MM.1S (cell line): ENCODE measurements around the gene HTRA1.

ENCODE experiments used
- DNase-seq: peaks from one replicate; pipeline ENCODE4 v3.0.0-alpha.2; 2015
- H2AFZ ChIP-seq: fragments of 300-600 bp; sonication (generic); 2 replicates; pipeline ENCODE4 v1.6.0; 2016; ENCODE audit warnings: antibody characterized with exemption, low read length
- H3F3A ChIP-seq: fragments of 300-600 bp; sonication (generic); 2 replicates; pipeline ENCODE4 v1.6.1; 2016; ENCODE audit warnings: mild to moderate bottlenecking, antibody characterized with exemption, low read length, moderate library complexity, mixed read lengths; ENCODE audit not compliant: insufficient read depth
- H3K27ac ChIP-seq: fragments of 300-600 bp; sonication (generic); 2 replicates; pipeline ENCODE4 v1.5.1; 2016; ENCODE audit warnings: mild to moderate bottlenecking, low read length
- H3K27me3 ChIP-seq: fragments of 300-600 bp; sonication (generic); replicated peaks from 2 replicates; pipeline ENCODE4 v1.6.0; 2016; ENCODE audit warnings: low read length; ENCODE audit not compliant: insufficient read depth
- H3K36me3 ChIP-seq: fragments of 300-600 bp; sonication (generic); replicated peaks from 2 replicates; pipeline ENCODE4 v1.6.1; 2016; ENCODE audit warnings: mild to moderate bottlenecking, low read length, mixed read lengths; ENCODE audit not compliant: insufficient read depth
- H3K4me1 ChIP-seq: fragments of 300-600 bp; sonication (generic); 2 replicates; pipeline ENCODE4 v1.6.1; 2016; ENCODE audit warnings: low read length, mixed read lengths
- H3K4me2 ChIP-seq: fragments of 300-600 bp; sonication (generic); 2 replicates; pipeline ENCODE4 v1.6.0; 2016; ENCODE audit warnings: low read depth, low read length
- H3K4me3 ChIP-seq: fragments of 300-600 bp; sonication (generic); 2 replicates; pipeline ENCODE4 v1.5.1; 2016; ENCODE audit warnings: low read length, mixed read lengths
- H3K79me2 ChIP-seq: fragments of 300-600 bp; sonication (generic); 2 replicates; pipeline ENCODE4 v1.6.1; 2016; ENCODE audit warnings: mixed run types, low read length, mixed read lengths
- H3K9ac ChIP-seq: fragments of 300-600 bp; sonication (generic); 2 replicates; pipeline ENCODE4 v1.6.1; 2016; ENCODE audit warnings: low read length, mixed read lengths
- H3K9me2 ChIP-seq: fragments of 300-600 bp; sonication (generic); replicated peaks from 2 replicates; pipeline ENCODE4 v1.6.1; 2016; ENCODE audit warnings: mild to moderate bottlenecking, low read length, mixed read lengths; ENCODE audit not compliant: insufficient read depth
- H3K9me3 ChIP-seq: fragments of 300-600 bp; sonication (generic); replicated peaks from 2 replicates; pipeline ENCODE4 v1.6.1; 2016; ENCODE audit warnings: mild to moderate bottlenecking, low read length, mixed read lengths; ENCODE audit not compliant: insufficient read depth
- H4K20me1 ChIP-seq: fragments of 300-600 bp; sonication (generic); 2 replicates; pipeline ENCODE4 v1.6.1; 2016; ENCODE audit warnings: mild to moderate bottlenecking, low read length, moderate library complexity, mixed read lengths; ENCODE audit not compliant: insufficient read depth
- EZH2 ChIP-seq: fragments of 300-600 bp; sonication (generic); optimal IDR thresholded peaks from 2 replicates; pipeline ENCODE3; 2017; ENCODE audit warnings: low read depth, mild to moderate bottlenecking, antibody characterized with exemption, low read length, mixed read lengths
- EZH2phosphoT487 ChIP-seq: fragments of 300-600 bp; sonication (generic); IDR thresholded peaks from 2 replicates; pipeline ENCODE4 v1.6.1; 2018; ENCODE audit warnings: antibody characterized with exemption, low read length
- TF ChIP-seq, protein P1 (sequence below): fragments of 300-600 bp; sonication (generic); IDR thresholded peaks from 2 replicates; pipeline ENCODE4 v1.5.1; 2016; ENCODE audit warnings: antibody characterized with exemption, low read length, mixed read lengths

HTRA1 gene

DNA sequence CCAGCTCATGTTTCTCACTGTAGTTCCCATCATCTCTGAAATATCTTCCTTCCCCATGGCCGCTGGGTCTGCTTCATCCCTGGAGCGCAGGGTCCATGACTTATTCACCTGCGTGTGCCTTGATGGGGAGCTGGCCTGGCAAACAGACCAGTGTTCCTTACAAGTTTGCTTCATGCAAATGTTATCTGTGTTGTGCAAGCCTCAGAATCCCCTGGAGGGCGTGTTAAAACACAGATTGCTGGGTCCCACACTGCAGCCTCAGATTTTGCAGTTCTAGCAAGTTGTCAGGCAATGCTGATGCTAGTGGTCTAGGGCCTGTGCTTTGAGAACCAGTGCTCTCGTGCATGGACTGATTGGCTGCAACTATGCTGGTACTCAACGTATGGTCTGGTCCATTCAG is 92.0 kb downstream of the HTRA1 start:
- no peaks in the 10 kb centered on the region for H3K79me2 ChIP-seq
- DNase-seq: no peak
- H3K9me3 ChIP-seq: no peaks in the 10 kb centered on the region
- H3K9ac ChIP-seq: no peak overlapping the region
- TF ChIP-seq, protein P1, sequence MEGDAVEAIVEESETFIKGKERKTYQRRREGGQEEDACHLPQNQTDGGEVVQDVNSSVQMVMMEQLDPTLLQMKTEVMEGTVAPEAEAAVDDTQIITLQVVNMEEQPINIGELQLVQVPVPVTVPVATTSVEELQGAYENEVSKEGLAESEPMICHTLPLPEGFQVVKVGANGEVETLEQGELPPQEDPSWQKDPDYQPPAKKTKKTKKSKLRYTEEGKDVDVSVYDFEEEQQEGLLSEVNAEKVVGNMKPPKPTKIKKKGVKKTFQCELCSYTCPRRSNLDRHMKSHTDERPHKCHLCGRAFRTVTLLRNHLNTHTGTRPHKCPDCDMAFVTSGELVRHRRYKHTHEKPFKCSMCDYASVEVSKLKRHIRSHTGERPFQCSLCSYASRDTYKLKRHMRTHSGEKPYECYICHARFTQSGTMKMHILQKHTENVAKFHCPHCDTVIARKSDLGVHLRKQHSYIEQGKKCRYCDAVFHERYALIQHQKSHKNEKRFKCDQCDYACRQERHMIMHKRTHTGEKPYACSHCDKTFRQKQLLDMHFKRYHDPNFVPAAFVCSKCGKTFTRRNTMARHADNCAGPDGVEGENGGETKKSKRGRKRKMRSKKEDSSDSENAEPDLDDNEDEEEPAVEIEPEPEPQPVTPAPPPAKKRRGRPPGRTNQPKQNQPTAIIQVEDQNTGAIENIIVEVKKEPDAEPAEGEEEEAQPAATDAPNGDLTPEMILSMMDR: no peak
- TF ChIP-seq EZH2: no peak
- no peak for TF ChIP-seq EZH2phosphoT487
- no peak overlapping the region for H3K4me2 ChIP-seq
- no peaks in the 10 kb centered on the region for H3K4me1 ChIP-seq
- H3K36me3 ChIP-seq: no peaks in the 10 kb centered on the region
- no peak overlapping the region for H3K4me3 ChIP-seq
- no peaks in the 10 kb centered on the region for H3K9me2 ChIP-seq
- no peaks in the 10 kb centered on the region for H3K27me3 ChIP-seq
- no peak overlapping the region for H3K27ac ChIP-seq
- H2AFZ ChIP-seq: no peak overlapping the region
- H3F3A ChIP-seq: no peaks in the 10 kb centered on the region
- no peaks in the 10 kb centered on the region for H4K20me1 ChIP-seq

- no peak overlapping the region for H3K27ac ChIP-seq
- H3F3A ChIP-seq: no peaks in the 10 kb centered on the region
- no peaks in the 10 kb centered on the region for H3K36me3 ChIP-seq
- TF ChIP-seq EZH2phosphoT487 (no peak), EZH2 (no peak)
- TF ChIP-seq, protein P1: no peak
- no peaks in the 10 kb centered on the region for H3K79me2 ChIP-seq
- no peak overlapping the region for H3K4me3 ChIP-seq
- no peak for DNase-seq
- H3K9ac ChIP-seq: no peak overlapping the region
- no peak overlapping the region for H2AFZ ChIP-seq
- no peak overlapping the region for H3K4me2 ChIP-seq
- no peaks in the 10 kb centered on the region for H4K20me1 ChIP-seq
- H3K9me2 ChIP-seq: no peaks in the 10 kb centered on the region
- H3K4me1 ChIP-seq: no peaks in the 10 kb centered on the region
- H3K27me3 ChIP-seq: no peaks in the 10 kb centered on the region
- no peaks in the 10 kb centered on the region for H3K9me3 ChIP-seq
Measured at GRCh38 chr10:122554131-122555036, 93.0 kb downstream of the HTRA1 start.

- Histone ChIP-seq H3K9me3 (no peaks in the 10 kb centered on the region), H3K9ac (no peak overlapping the region), H3K4me1 (no peaks in the 10 kb centered on the region), H3K4me3 (no peak overlapping the region), H3K36me3 (no peaks in the 10 kb centered on the region), H3K79me2 (no peaks in the 10 kb centered on the region), H4K20me1 (no peaks in the 10 kb centered on the region), H3F3A (no peaks in the 10 kb centered on the region), H3K4me2 (no peak overlapping the region), H3K27me3 (no peaks in the 10 kb centered on the region), H3K9me2 (no peaks in the 10 kb centered on the region), H2AFZ (no peak overlapping the region), H3K27ac (no peak overlapping the region)
- TF ChIP-seq EZH2: no peak
- TF ChIP-seq EZH2phosphoT487: no peak
- TF ChIP-seq, protein P1: no peak
- DNase-seq: no peak
Measured at GRCh38 chr10:122555442-122555841, 94.1 kb downstream of the HTRA1 start.
